ENCODE results near the gene UMAD1. TPM values are rescaled to one million over a fixed set of nuclear protein-coding genes. Genes with fewer than 3 reads are reported as not detected.

The UMAD1 gene
- total and polyA plus RNA-seq, 2 donors from 2014 or later, result 18.0 to 20.3 TPM

GRCh38 chr7:7920056-7920455 is 279.5 kb downstream of the UMAD1 start:
- no peak overlapping the region for H3K4me3 ChIP-seq (ENCODE audit: low read length in 3 of 3)
- no peak for FAIRE-seq

DNA sequence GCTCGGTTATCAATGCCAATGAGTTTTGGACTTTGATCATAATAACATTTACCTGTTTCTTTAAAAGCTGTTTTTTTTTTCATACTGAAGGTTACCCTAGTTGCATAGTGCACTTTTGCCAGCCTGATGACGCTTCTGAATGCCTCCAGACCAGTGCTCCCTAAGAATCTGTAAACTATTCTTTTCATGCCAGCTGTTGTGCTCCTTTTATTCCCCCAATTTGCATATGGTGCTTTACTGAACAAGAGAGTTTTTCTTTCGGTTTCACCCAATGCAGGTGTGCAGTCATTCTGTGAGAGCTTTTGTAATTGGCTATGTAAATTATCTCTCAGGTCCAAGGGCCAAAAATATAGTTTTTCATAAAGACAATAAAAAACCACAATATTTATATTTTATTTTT is 279.9 kb downstream of the UMAD1 start:
- DNase-seq, result no peak
- H3K4me3 ChIP-seq (ENCODE audit: low read length in 3 of 3), result no peak overlapping the region

More at GRCh38 chr7:7920056-7920455, 279.5 kb downstream of the UMAD1 start:
- Histone ChIP-seq H3K36me3 (ENCODE audit: control insufficient read depth in 2 of 3, insufficient read depth in 3 of 3, low read length in 3 of 3) (no peaks in the 10 kb centered on the region), H3K27ac (ENCODE audit: low read depth in 2 of 2, low read length in 2 of 2) (no peak overlapping the region), H3K9ac (ENCODE audit: low read length in 3 of 3) (no peak overlapping the region), H3K27me3 (ENCODE audit: control insufficient read depth, insufficient read depth, low read length) (no peaks in the 10 kb centered on the region), H3K4me1 (ENCODE audit: control insufficient read depth in 2 of 3, insufficient read depth in 2 of 3, low read depth in 1 of 3, low read length in 3 of 3) (no peaks in the 10 kb centered on the region), H3K9me3 (ENCODE audit: control insufficient read depth in 2 of 3, insufficient read depth in 1 of 3, low read length in 3 of 3) (no peaks in the 10 kb centered on the region)
- DNase-seq, result no peak
- no peak for TF ChIP-seq CTCF (IDR thresholded peaks at IDR 0.05; ENCODE audit: borderline replicate concordance, extremely low read depth, insufficient read depth)
- intact Hi-C loops (cut with DNase I), result no loop called here

GRCh38 chr7:7921830-7922229 is 281.3 kb downstream of the UMAD1 start:
- FAIRE-seq, result no peak

More for the DNA sequence above, 279.9 kb downstream of the UMAD1 start:
- intact Hi-C loops (cut with DNase I), result no loop called here
- H3K9me3 ChIP-seq (ENCODE audit: control insufficient read depth in 2 of 3, insufficient read depth in 1 of 3, low read length in 3 of 3), result no peaks in the 10 kb centered on the region
- H3K36me3 ChIP-seq (ENCODE audit: control insufficient read depth in 2 of 3, insufficient read depth in 3 of 3, low read length in 3 of 3), result no peaks in the 10 kb centered on the region
- H3K27ac ChIP-seq (ENCODE audit: low read depth in 2 of 2, low read length in 2 of 2), result no peak overlapping the region
- no peak for TF ChIP-seq CTCF (IDR thresholded peaks at IDR 0.05; ENCODE audit: borderline replicate concordance, extremely low read depth, insufficient read depth)
- no peak for FAIRE-seq
- no peaks in the 10 kb centered on the region for H3K27me3 ChIP-seq (ENCODE audit: control insufficient read depth, insufficient read depth, low read length)
- H3K4me1 ChIP-seq (ENCODE audit: control insufficient read depth in 2 of 3, insufficient read depth in 2 of 3, low read depth in 1 of 3, low read length in 3 of 3), result no peaks in the 10 kb centered on the region
- H3K9ac ChIP-seq (ENCODE audit: low read length in 3 of 3), result no peak overlapping the region

More at GRCh38 chr7:7921830-7922229, 281.3 kb downstream of the UMAD1 start:
- TF ChIP-seq CTCF (IDR thresholded peaks at IDR 0.05; ENCODE audit: borderline replicate concordance, extremely low read depth, insufficient read depth), result no peak
- no peaks in the 10 kb centered on the region for H3K9me3 ChIP-seq (ENCODE audit: control insufficient read depth in 2 of 3, insufficient read depth in 1 of 3, low read length in 3 of 3)
- H3K4me3 ChIP-seq (ENCODE audit: low read length in 3 of 3), result no peak overlapping the region
- no peak overlapping the region for H3K27ac ChIP-seq (ENCODE audit: low read depth in 2 of 2, low read length in 2 of 2)
- H3K36me3 ChIP-seq (ENCODE audit: control insufficient read depth in 2 of 3, insufficient read depth in 3 of 3, low read length in 3 of 3), result no peaks in the 10 kb centered on the region
- DNase-seq, result no peak
- intact Hi-C loops (cut with DNase I), result no loop called here
- H3K4me1 ChIP-seq (ENCODE audit: control insufficient read depth in 2 of 3, insufficient read depth in 2 of 3, low read depth in 1 of 3, low read length in 3 of 3), result no peaks in the 10 kb centered on the region
- no peak overlapping the region for H3K9ac ChIP-seq (ENCODE audit: low read length in 3 of 3)
- no peaks in the 10 kb centered on the region for H3K27me3 ChIP-seq (ENCODE audit: control insufficient read depth, insufficient read depth, low read length)
